ENCODE results near the gene SPATA6L.
"Not testable (repeated sequence)": the region's sequence is repeated elsewhere in the genome, so short reads cannot be mapped to it uniquely, and the experiment has no call there.

Gene SPATA6L

GRCh38 chr9:4667681-4668080, 1.4 kb upstream of the SPATA6L start:
- Histone ChIP-seq H3K4me3 (ENCODE audit: insufficient read length, low read depth) (no peak overlapping the region), H3K9me3 (ENCODE audit: insufficient read depth, low read length) (no peaks in the 10 kb centered on the region), H3K4me1 (ENCODE audit: insufficient read depth, insufficient read length) (peaks cover 4% of the 10 kb centered on the region), H3K36me3 (ENCODE audit: insufficient read depth, insufficient read length, low read length) (no peaks in the 10 kb centered on the region), H3K27me3 (ENCODE audit: insufficient read depth, insufficient read length) (peaks cover 6% of the 10 kb centered on the region), H3K9ac (ENCODE audit: insufficient read length, low read depth) (no peak overlapping the region)
- TF ChIP-seq ZNF274 (IDR thresholded peaks at IDR 0.05; ENCODE audit: low read depth, low read length) (no peak), YY1 (IDR thresholded peaks at IDR 0.05; ENCODE audit: insufficient read depth, insufficient read length) (no peak), SUZ12 (IDR thresholded peaks at IDR 0.05; ENCODE audit: extremely low read depth, insufficient read depth, insufficient read length) (no peak)
- no peak for DNase-seq (ENCODE audit: low read depth, low spot score)

GRCh38 chr9:4665357-4665756, 923 bp downstream of the SPATA6L start:
- TF ChIP-seq ZNF274 (IDR thresholded peaks at IDR 0.05; ENCODE audit: low read depth, low read length) = no peak
- TF ChIP-seq SUZ12 (IDR thresholded peaks at IDR 0.05; ENCODE audit: extremely low read depth, insufficient read depth, insufficient read length) = no peak
- TF ChIP-seq YY1 (IDR thresholded peaks at IDR 0.05; ENCODE audit: insufficient read depth, insufficient read length) = no peak
- no peak overlapping the region for H3K4me3 ChIP-seq (ENCODE audit: insufficient read length, low read depth)
- peaks cover 5% of the 10 kb centered on the region for H3K4me1 ChIP-seq (ENCODE audit: insufficient read depth, insufficient read length)
- no peak overlapping the region for H3K9ac ChIP-seq (ENCODE audit: insufficient read length, low read depth)
- H3K36me3 ChIP-seq (ENCODE audit: insufficient read depth, insufficient read length, low read length) = no peaks in the 10 kb centered on the region
- peaks cover 6% of the 10 kb centered on the region for H3K27me3 ChIP-seq (ENCODE audit: insufficient read depth, insufficient read length)
- no peaks in the 10 kb centered on the region for H3K9me3 ChIP-seq (ENCODE audit: insufficient read depth, low read length)
- no peak for DNase-seq (ENCODE audit: low read depth, low spot score)

GRCh38 chr9:4663956-4664355, 2.3 kb downstream of the SPATA6L start:
- no peak overlapping the region for H3K9ac ChIP-seq (ENCODE audit: insufficient read length, low read depth)
- H3K36me3 ChIP-seq (ENCODE audit: insufficient read depth, insufficient read length, low read length) = no peaks in the 10 kb centered on the region
- no peak overlapping the region for H3K4me3 ChIP-seq (ENCODE audit: insufficient read length, low read depth)
- TF ChIP-seq ZNF274 (IDR thresholded peaks at IDR 0.05; ENCODE audit: low read depth, low read length) = no peak
- no peak for TF ChIP-seq YY1 (IDR thresholded peaks at IDR 0.05; ENCODE audit: insufficient read depth, insufficient read length)
- no peak for TF ChIP-seq SUZ12 (IDR thresholded peaks at IDR 0.05; ENCODE audit: extremely low read depth, insufficient read depth, insufficient read length)
- H3K27me3 ChIP-seq (ENCODE audit: insufficient read depth, insufficient read length) = peaks cover 6% of the 10 kb centered on the region
- peaks cover 5% of the 10 kb centered on the region for H3K4me1 ChIP-seq (ENCODE audit: insufficient read depth, insufficient read length)
- no peak for DNase-seq (ENCODE audit: low read depth, low spot score)
- H3K9me3 ChIP-seq (ENCODE audit: insufficient read depth, low read length) = no peaks in the 10 kb centered on the region

GRCh38 chr9:4662989-4663792, 3.1 kb downstream of the SPATA6L start:
- DNase-seq (ENCODE audit: low read depth, low spot score) = no peak
- Histone ChIP-seq H3K4me3 (ENCODE audit: insufficient read length, low read depth) (peak overlapping the region; percentile 91), H3K27me3 (ENCODE audit: insufficient read depth, insufficient read length) (peaks cover 6% of the 10 kb centered on the region), H3K9ac (ENCODE audit: insufficient read length, low read depth) (peak overlapping the region; percentile 95), H3K4me1 (ENCODE audit: insufficient read depth, insufficient read length) (peaks cover 5% of the 10 kb centered on the region), H3K36me3 (ENCODE audit: insufficient read depth, insufficient read length, low read length) (no peaks in the 10 kb centered on the region), H3K9me3 (ENCODE audit: insufficient read depth, low read length) (no peaks in the 10 kb centered on the region)
- no peak for TF ChIP-seq SUZ12 (IDR thresholded peaks at IDR 0.05; ENCODE audit: extremely low read depth, insufficient read depth, insufficient read length)
- no peak for TF ChIP-seq YY1 (IDR thresholded peaks at IDR 0.05; ENCODE audit: insufficient read depth, insufficient read length)
- no peak for TF ChIP-seq ZNF274 (IDR thresholded peaks at IDR 0.05; ENCODE audit: low read depth, low read length)

- peak within 1 kb of the TSS; percentile 91 for H3K4me3 ChIP-seq (ENCODE audit: insufficient read length, low read depth)
- no peaks in the 10 kb centered on the region for H3K36me3 ChIP-seq (ENCODE audit: insufficient read depth, insufficient read length, low read length)
- DNase-seq (ENCODE audit: low read depth, low spot score) = peak; percentile 90
- TF ChIP-seq ZNF274 (IDR thresholded peaks at IDR 0.05; ENCODE audit: low read depth, low read length) (no peak), SUZ12 (IDR thresholded peaks at IDR 0.05; ENCODE audit: extremely low read depth, insufficient read depth, insufficient read length) (no peak), YY1 (IDR thresholded peaks at IDR 0.05; ENCODE audit: insufficient read depth, insufficient read length) (no peak)
- no peaks in the 10 kb centered on the region for H3K9me3 ChIP-seq (ENCODE audit: insufficient read depth, low read length)
- peaks cover 5% of the 10 kb centered on the region for H3K4me1 ChIP-seq (ENCODE audit: insufficient read depth, insufficient read length)
- H3K9ac ChIP-seq (ENCODE audit: insufficient read length, low read depth) = peak within 1 kb of the TSS; percentile 95
- H3K27me3 ChIP-seq (ENCODE audit: insufficient read depth, insufficient read length) = peaks cover 6% of the 10 kb centered on the region
Observed at GRCh38 chr9:4662108-4662988, 3.9 kb downstream of the SPATA6L start, which contains the start of gene PLPP6. Gene PLPP6, plus strand, starts transcription at chr9:4662294. Its CDS starts 82 bp downstream, at chr9:4662376.

GRCh38 chr9:4661611-4662010, 4.7 kb downstream of the SPATA6L start:
- Histone ChIP-seq H3K9ac (ENCODE audit: insufficient read length, low read depth) (peak overlapping the region; percentile 53), H3K36me3 (ENCODE audit: insufficient read depth, insufficient read length, low read length) (no peaks in the 10 kb centered on the region), H3K4me1 (ENCODE audit: insufficient read depth, insufficient read length) (peaks cover 5% of the 10 kb centered on the region), H3K9me3 (ENCODE audit: insufficient read depth, low read length) (no peaks in the 10 kb centered on the region), H3K4me3 (ENCODE audit: insufficient read length, low read depth) (peak overlapping the region; percentile 91), H3K27me3 (ENCODE audit: insufficient read depth, insufficient read length) (peaks cover under 1% of the 10 kb centered on the region)
- no peak for TF ChIP-seq SUZ12 (IDR thresholded peaks at IDR 0.05; ENCODE audit: extremely low read depth, insufficient read depth, insufficient read length)
- no peak for TF ChIP-seq YY1 (IDR thresholded peaks at IDR 0.05; ENCODE audit: insufficient read depth, insufficient read length)
- no peak for TF ChIP-seq ZNF274 (IDR thresholded peaks at IDR 0.05; ENCODE audit: low read depth, low read length)
- DNase-seq (ENCODE audit: low read depth, low spot score) = no peak

- Histone ChIP-seq H3K4me3 (ENCODE audit: insufficient read length, low read depth) (no peak overlapping the region), H3K9me3 (ENCODE audit: insufficient read depth, low read length) (no peaks in the 10 kb centered on the region), H3K4me1 (ENCODE audit: insufficient read depth, insufficient read length) (peaks cover 5% of the 10 kb centered on the region), H3K9ac (ENCODE audit: insufficient read length, low read depth) (no peak overlapping the region), H3K36me3 (ENCODE audit: insufficient read depth, insufficient read length, low read length) (no peaks in the 10 kb centered on the region), H3K27me3 (ENCODE audit: insufficient read depth, insufficient read length) (no peaks in the 10 kb centered on the region)
- no peak for DNase-seq (ENCODE audit: low read depth, low spot score)
- TF ChIP-seq YY1 (IDR thresholded peaks at IDR 0.05; ENCODE audit: insufficient read depth, insufficient read length) (no peak), ZNF274 (IDR thresholded peaks at IDR 0.05; ENCODE audit: low read depth, low read length) (no peak), SUZ12 (IDR thresholded peaks at IDR 0.05; ENCODE audit: extremely low read depth, insufficient read depth, insufficient read length) (no peak)
Observed at GRCh38 chr9:4661165-4661564, 5.1 kb downstream of the SPATA6L start.

- H3K36me3 ChIP-seq (ENCODE audit: insufficient read depth, insufficient read length, low read length); H3K9me3 ChIP-seq (ENCODE audit: insufficient read depth, low read length); H3K27me3 ChIP-seq (ENCODE audit: insufficient read depth, insufficient read length); H3K9ac ChIP-seq (ENCODE audit: insufficient read length, low read depth); H3K4me3 ChIP-seq (ENCODE audit: insufficient read length, low read depth); DNase-seq (ENCODE audit: low read depth, low spot score); H3K4me1 ChIP-seq (ENCODE audit: insufficient read depth, insufficient read length): not testable (repeated sequence)
Observed at GRCh38 chr9:4660665-4661064, 5.6 kb downstream of the SPATA6L start.
